ENCODE data around the gene NSUN6.
A peak's percentile ranks its signal among the peaks of the same experiment; 100 is the strongest.
"Not testable (repeated sequence)": the region's sequence is repeated elsewhere in the genome, so short reads cannot be mapped to it uniquely, and the experiment has no call there.

The NSUN6 gene

GRCh38 chr10:18659125-18659818, 7.9 kb upstream of the NSUN6 start, which contains the start of gene ARL5B:
ARL5B (plus strand) TSS chr10:18659431; CDS start chr10:18659638, 207 bp downstream.
- DNase-seq = peak; percentile 97

DNA sequence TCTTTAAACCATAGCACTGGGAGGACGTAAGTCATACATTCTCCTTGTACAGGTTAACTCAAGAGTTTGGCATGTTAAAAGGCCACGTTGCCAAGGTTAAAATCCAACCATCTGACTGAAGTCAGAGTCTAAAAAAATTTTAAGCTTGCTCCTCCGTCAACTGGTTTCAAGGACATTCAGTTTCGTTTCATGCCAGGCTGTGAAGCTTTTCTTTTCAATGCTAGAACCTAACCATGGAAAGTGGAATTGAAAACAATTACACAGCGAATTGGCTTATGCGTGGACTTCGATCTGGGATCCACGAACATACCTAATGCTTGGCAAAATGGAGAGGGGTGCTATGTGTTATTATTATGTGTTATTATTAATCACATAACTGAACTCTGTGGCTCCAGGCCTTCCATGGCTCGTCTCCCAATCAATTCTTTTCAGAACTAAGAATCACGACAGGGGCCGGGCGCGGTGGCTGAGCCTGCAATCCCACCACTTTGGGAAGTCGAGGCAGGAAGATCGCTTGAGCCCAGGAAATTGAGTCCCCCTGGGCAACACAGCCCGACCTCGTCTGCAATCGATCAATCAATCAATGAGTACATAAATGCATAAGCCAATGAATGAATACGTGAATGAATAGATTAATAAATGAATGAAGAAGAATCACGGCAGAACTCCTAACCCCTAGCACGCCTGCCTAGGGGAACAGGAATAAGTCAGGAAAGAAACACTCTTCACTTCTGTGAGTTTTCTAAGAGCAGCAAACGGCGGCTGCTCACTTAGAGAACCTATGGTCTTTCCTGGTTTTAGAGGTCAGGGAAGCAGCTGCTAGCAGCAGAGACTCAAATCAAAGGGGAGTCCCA, 7.1 kb upstream of the NSUN6 start:
- peak; percentile 38 for DNase-seq

DNA sequence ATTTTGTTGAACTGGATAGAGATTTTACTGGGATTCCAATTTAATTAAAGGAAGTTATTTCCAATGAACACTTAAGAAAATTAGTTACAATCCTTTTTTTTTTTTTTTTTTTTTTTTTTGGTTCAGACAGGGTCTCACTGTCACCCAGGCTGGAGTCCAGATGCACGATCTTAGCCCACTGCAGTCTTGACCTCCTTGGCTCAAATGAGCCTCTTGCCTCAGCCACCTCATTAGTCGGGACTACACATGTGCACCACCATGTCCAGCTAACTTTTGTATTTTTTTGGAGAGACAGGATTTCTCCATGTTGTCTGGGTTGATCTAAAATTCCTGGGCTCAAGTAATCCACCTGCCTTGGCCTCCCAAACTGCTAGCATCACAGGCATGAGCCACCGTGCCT, 5.3 kb upstream of the NSUN6 start:
- DNase-seq = no peak

DNA sequence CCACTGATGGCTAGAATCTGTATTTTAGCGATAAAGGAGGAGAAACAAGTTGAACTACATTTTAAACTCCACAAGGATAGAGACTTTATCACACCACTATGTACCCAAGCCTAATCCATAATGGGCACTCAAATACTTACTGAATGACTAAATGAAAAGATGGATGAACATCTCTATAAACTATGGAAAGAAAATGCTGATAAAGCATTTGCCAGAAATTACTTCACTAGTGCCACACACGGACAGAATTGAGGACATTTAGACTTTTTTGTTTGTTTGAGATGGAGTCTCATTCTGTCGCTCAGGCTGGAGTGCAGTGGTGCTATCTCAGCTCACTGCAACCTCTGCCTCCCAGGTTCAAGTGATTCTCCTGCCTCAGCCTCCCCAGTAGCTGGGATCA, 1.7 kb upstream of the NSUN6 start:
- no peak for DNase-seq

GRCh38 chr10:18650404-18650997, 886 bp downstream of the NSUN6 start:
- DNase-seq = peak; percentile 32

GRCh38 chr10:18649364-18649959, 1.9 kb downstream of the NSUN6 start:
- no peak for DNase-seq

DNA sequence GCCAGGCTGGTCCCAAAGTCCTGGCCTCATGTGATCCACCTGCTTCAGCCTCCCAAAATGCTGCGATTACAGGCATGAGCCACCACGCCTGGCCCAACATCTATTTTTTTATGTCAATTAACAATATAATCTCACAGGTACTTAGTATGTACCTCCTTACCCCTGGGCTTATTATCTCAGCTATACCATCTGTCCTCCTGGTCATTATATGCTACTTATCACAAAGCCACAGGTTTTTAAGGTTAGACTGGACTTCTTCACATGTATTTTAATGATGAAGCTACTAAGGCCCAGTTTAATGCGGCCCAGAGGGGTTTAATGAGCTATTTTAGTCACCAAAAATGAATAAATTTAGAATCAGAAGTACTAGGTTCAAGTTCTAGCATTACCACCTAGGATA, 3.4 kb downstream of the NSUN6 start:
- DNase-seq = no peak

- DNase-seq = no peak
Measured at GRCh38 chr10:18647151-18647550, 4.2 kb downstream of the NSUN6 start.

- DNase-seq = not testable (repeated sequence)
Measured at GRCh38 chr10:18639719-18640118, 11.7 kb downstream of the NSUN6 start.

DNA sequence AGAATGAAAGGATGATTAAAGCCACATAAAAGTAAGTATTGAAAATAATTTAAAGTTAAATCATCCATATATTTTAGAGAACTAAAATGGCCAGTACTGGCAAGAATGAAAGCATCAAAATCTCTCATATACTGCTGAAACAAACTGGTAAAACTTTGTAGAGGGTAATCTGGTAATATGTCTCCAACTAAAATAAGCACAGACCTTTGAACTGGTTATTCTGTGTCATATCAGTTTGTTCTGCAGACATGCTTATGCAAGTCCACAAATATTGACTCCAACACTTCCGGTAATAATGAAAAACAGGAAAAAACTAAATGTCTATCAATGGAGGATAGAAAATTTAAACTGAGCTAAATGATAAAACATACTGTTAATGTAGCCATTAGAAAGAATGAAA, 14.0 kb downstream of the NSUN6 start:
- not testable (repeated sequence) for DNase-seq

DNA sequence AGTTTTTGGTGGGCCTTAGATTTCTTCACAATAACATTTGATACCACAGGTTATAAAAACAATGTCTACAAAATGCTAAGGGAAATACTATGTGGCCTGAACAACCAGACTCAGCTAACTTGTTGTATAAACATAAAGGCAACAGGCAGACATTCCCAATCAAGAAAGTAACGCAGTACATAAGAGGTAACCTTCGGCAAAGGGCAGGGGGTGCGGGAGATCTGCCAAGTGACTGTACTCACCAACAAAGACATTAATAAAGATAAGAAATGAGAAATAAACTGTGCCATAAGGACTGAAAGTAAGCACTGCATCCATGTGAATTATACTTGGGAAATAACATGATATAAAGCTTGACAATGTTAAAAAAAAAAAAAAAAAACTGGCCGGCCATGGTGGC, 15.4 kb downstream of the NSUN6 start:
- no peak for DNase-seq

GRCh38 chr10:18632500-18632899, 18.9 kb downstream of the NSUN6 start:
- DNase-seq = not testable (repeated sequence)

DNA sequence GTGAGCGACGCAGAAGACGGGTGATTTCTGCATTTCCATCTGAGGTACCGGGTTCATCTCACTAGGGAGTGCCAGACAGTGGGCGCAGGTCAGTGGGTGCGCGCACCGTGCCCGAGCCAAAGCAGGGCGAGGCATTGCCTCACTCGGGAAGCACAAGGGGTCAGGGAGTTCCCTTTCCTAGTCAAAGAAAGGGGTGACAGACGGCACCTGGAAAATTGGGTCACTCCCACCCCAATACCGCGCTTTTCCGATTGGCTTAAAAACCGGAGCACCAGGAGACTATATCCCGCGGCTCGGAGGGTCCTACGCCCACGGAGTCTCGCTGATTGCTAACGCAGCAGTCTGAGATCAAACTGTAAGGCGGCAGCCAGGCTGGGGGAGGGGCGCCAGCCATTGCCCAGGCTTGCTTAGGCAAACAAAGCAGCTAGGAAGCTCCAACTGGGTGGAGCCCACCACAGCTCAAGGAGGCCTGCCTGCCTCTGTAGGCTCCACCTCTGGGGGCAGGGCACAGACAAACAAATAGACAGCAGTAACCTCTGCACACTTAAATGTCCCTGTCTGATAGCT, 23.9 kb downstream of the NSUN6 start:
- peak; percentile 79 for DNase-seq

GRCh38 chr10:18625886-18626285, 25.5 kb downstream of the NSUN6 start:
- DNase-seq = no peak

DNA sequence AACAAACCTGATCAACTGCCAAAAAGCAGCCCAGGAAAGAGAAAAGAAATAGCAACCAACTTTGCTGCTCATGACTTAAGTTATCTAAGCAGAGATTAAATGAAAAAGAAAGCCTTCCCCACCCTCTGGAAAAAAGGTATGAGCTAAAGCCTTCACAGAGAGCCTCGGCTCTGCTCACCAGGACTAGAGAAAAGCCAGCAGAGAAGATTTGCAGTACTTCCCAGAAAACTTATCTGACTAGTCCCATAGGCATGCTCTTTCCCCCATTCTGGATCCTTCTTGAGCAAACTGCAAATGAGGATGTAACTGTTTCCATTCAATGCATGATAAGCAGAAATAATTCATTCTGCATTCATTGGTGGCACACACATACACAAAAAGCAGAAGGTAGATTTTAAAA, 27.7 kb downstream of the NSUN6 start:
- DNase-seq = not testable (repeated sequence)

DNA sequence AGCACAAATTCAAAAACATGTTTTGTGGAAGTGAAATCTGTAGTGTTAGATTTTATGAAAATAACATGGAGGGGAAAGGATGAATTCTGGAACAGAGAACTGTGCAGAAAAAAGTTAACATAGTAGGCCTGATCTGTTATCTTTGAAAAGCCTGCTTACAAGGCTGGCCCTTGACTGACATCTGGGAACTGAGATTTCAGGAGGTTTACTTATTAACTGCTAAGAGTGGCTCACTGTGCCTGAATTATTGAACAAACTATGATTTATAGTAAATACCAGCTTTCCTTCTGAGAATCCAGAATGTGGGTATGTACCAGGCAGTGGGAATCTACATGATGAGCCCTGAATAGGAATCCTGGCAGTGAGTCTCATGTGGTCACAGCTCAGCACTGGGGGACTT, 30.5 kb downstream of the NSUN6 start:
- no peak for DNase-seq

DNA sequence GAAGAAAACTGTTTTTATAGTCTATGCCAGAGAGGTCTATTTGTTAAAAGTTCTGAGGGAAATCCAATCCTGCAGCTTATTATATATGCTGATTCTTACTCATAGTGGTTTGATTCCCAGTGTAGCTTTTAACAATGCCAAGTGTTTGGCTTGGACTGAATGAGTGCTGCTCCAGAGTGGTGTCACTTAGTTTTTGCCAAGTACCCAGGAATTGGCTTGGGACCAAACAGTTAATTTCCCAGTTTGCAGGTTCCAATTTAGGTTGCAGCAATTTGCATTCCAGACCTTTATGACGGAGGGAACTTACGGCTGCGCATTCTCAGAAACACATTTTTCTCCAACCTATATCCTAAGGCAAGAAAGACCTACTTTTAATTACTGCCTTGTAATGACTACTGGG, 32.4 kb downstream of the NSUN6 start:
- DNase-seq = no peak

- DNase-seq = no peak
Measured at GRCh38 chr10:18616337-18616736, 35.0 kb downstream of the NSUN6 start.

DNA sequence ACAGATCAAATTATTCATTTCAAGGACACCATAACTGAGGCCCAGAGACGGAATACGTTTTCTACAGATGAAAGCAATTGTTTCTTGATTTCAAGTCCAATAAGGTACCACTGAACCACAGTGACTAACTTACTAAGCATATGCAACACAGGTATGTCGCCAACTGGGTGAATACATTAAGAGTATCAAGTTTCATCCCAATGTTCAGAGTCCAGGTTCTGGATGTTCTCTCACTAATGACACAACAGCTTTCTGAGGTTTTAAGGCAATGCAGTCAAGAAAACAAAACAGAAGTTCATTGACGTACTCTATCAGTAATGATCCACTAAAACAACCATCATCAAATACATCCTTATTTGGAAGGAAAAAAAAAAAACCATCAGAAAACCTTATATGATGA, 35.8 kb downstream of the NSUN6 start:
- no peak for DNase-seq

DNA sequence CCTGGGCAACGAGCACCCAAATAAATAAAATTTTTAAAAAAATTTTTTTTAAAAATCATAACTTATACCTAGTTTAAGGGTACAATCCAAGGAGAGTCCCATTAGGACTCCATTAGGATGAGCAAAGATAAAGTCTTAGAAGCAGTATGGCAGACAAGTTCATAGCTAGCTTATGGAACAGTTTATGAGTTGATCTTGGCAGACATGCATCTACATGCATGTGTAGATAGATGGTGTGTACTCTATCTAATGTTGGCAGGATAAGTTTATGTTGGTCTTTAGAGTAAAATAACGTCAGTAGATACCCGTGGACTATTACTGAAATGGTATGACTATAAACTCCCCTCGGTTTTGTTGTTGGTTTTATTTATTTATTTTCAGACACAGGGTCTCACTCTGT, 40.2 kb downstream of the NSUN6 start:
- DNase-seq = no peak

DNA sequence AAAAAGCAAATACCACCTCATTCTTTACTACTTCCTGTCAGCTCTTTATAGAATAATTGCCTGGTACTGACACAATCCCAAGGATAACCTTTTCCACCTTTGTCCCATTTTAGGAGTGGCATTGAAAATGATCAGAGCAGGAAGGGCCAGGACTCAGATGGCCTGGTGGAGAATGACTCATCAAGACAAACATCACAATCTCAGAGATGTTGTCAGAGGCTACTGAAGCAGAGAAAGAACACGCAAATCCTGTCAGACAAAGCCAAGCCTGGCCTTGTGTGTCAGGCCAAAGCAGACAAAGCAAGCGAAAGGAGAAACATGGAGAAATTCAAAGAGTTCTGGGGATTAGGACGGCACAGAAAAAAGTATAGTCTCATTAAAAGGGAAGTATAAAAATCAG, 40.9 kb downstream of the NSUN6 start:
- no peak for DNase-seq

GRCh38 chr10:18608596-18608995, 42.8 kb downstream of the NSUN6 start:
- no peak for DNase-seq

Data from CD4-positive, alpha-beta T cell treated with Interleukin-21 for 1 hour (primary cell).